ENCODE results near the gene HOXA7. TPM values are rescaled to one million over a fixed set of nuclear protein-coding genes. Genes with fewer than 3 reads are reported as not detected.

Gene HOXA7
- total and polyA plus RNA-seq, 2 of the 8 experiments (the other 6 are each of a cell fraction or from before 2014, with no cell fraction given), result 0.03 TPM; not detected in 1

GRCh38 chr7:27165089-27165995 is 8.9 kb upstream of the HOXA7 start, which contains the start of gene HOXA9 (continued):
- TF ChIP-seq RFX5 (IDR thresholded peaks at IDR 0.05; ENCODE audit: borderline replicate concordance, low read depth, low read length) (no peak), KDM4A (IDR thresholded peaks at IDR 0.05; ENCODE audit: low read depth, low read length, severe bottlenecking) (no peak), TAF7 (optimal IDR thresholded peaks at IDR 0.05; ENCODE audit: borderline replicate concordance, low read depth, low read length) (no peak), SUZ12 (IDR thresholded peaks at IDR 0.05; ENCODE audit: low read length) (peak; percentile 89), E2F6 (IDR thresholded peaks at IDR 0.05) (peak; percentile 59), FOSL1 (IDR thresholded peaks at IDR 0.05; ENCODE audit: insufficient read depth, low read depth, low read length) (no peak), EZH2 (IDR thresholded peaks at IDR 0.05; ENCODE audit: low read depth, low read length, severe bottlenecking) (peak; percentile 95)

All from H1 (cell line).